Activated naive CD4-positive, alpha-beta T cell treated with anti-CD3 and anti-CD28 coated beads, Interleukin-2, amount 50 U/mL, for 24 hours (primary cell): ENCODE measurements around the gene GAK.
"Not testable (repeated sequence)": the region's sequence is repeated elsewhere in the genome, so short reads cannot be mapped to it uniquely, and the experiment has no call there.

Source experiments
- H3K27ac Mint-ChIP-seq: one replicate; pipeline ENCODE4 v1.8.0; 2021; ENCODE audit warnings: mild to moderate bottlenecking, mixed read lengths
- H3K27me3 Mint-ChIP-seq: one replicate; pipeline ENCODE4 v1.8.0; 2021; ENCODE audit warnings: mixed read lengths
- H3K36me3 Mint-ChIP-seq: one replicate; pipeline ENCODE4 v1.8.0; 2021; ENCODE audit warnings: mixed read lengths
- H3K4me1 Mint-ChIP-seq: one replicate; pipeline ENCODE4 v1.8.0; 2021; ENCODE audit warnings: mixed read lengths
- H3K4me3 Mint-ChIP-seq: one replicate; pipeline ENCODE4 v1.8.0; 2021; ENCODE audit warnings: mild to moderate bottlenecking, mixed read lengths
- H3K9me3 Mint-ChIP-seq: one replicate; pipeline ENCODE4 v1.8.0; 2021; ENCODE audit warnings: mixed read lengths

GAK gene

GRCh38 chr4:925171-925570 is 6.9 kb downstream of the GAK start:
- Mint-ChIP-seq H3K9me3 (no peaks in the 10 kb centered on the region), H3K36me3 (peaks cover 4% of the 10 kb centered on the region), H3K27me3 (no peaks in the 10 kb centered on the region), H3K4me3 (no peak overlapping the region), H3K27ac (no peak overlapping the region), H3K4me1 (peaks cover 68% of the 10 kb centered on the region)

GRCh38 chr4:924107-925096 is 7.7 kb downstream of the GAK start:
- Mint-ChIP-seq H3K27me3 (no peaks in the 10 kb centered on the region), H3K4me3 (peak overlapping the region; percentile 19), H3K9me3 (no peaks in the 10 kb centered on the region), H3K4me1 (peaks cover 70% of the 10 kb centered on the region), H3K27ac (peak overlapping the region; percentile 5), H3K36me3 (peaks cover 8% of the 10 kb centered on the region)

DNA sequence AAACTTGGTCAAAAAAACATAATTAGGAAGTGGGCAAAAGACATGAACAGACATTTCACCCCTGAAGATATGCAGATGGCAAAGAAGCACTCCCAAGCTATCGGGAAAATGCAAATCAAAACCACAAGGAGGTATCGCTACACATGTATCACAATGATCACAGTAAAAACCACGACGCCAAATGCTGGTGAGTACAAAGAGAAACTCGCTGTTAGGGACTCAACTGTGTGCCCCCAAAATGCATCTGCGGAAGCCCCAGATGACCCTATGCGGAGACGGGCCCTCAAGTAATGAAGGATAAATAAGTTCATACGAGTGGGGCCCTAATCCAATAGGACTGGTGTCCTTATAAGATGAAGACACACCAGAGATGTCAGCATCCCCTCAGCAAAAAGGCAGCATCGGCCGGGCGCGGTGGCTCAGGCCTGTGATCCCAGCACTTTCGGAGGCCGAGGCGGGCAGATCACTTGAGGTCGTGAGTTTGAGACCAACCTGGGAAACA is 10.2 kb downstream of the GAK start:
- peaks cover 14% of the 10 kb centered on the region for H3K36me3 Mint-ChIP-seq
- H3K27me3 Mint-ChIP-seq: no peaks in the 10 kb centered on the region
- no peak overlapping the region for H3K4me3 Mint-ChIP-seq
- H3K27ac Mint-ChIP-seq: no peak overlapping the region
- H3K9me3 Mint-ChIP-seq: peaks cover 5% of the 10 kb centered on the region
- H3K4me1 Mint-ChIP-seq: peaks cover 79% of the 10 kb centered on the region

DNA sequence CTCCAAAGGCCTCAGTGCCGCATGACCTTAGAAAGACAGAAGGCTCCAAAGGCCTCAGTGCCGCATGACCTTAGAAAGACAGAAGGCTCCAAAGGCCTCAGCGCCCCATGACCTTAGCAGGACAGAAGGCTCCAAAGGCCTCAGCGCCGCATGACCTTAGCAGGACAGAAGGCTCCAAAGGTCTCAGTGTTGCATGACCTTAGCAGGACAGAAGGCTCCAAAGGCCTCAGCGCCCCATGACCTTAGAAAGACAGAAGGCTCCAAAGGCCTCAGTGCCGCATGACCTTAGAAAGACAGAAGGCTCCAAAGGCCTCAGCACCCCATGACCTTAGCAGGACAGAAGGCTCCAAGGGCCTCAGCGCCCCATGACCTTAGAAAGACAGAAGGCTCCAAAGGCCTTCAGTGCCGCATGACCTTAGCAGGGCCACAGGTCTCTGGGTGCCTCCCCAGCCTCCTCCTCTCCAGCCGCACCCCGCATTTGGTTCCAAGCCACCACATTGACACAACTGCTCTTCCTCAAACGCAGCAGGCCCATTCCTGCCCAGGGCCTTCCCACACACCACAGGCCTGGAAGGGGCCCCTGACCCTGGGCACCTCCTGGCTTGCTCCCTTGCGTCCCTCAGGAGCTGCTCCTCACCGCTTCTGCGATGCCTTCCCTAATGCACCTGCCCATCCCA is 13.0 kb downstream of the GAK start:
- H3K27ac Mint-ChIP-seq: peak overlapping the region; percentile 70
- H3K4me3 Mint-ChIP-seq, H3K27me3 Mint-ChIP-seq, H3K9me3 Mint-ChIP-seq: not testable (repeated sequence)
- peaks cover 12% of the 10 kb centered on the region for H3K36me3 Mint-ChIP-seq
- peaks cover 79% of the 10 kb centered on the region for H3K4me1 Mint-ChIP-seq

- not testable (repeated sequence) for H3K9me3 Mint-ChIP-seq, H3K27me3 Mint-ChIP-seq, H3K27ac Mint-ChIP-seq, H3K4me3 Mint-ChIP-seq
- peaks cover 75% of the 10 kb centered on the region for H3K4me1 Mint-ChIP-seq
- peaks cover 12% of the 10 kb centered on the region for H3K36me3 Mint-ChIP-seq
Measured at GRCh38 chr4:918591-918990, 13.5 kb downstream of the GAK start.

GRCh38 chr4:917992-918391 is 14.1 kb downstream of the GAK start:
- Mint-ChIP-seq H3K27me3 (no peaks in the 10 kb centered on the region), H3K9me3 (peaks cover 5% of the 10 kb centered on the region), H3K36me3 (peaks cover 12% of the 10 kb centered on the region), H3K4me3 (no peak overlapping the region), H3K27ac (no peak overlapping the region), H3K4me1 (peaks cover 70% of the 10 kb centered on the region)

GRCh38 chr4:917466-917865 is 14.7 kb downstream of the GAK start:
- no peak overlapping the region for H3K27ac Mint-ChIP-seq

DNA sequence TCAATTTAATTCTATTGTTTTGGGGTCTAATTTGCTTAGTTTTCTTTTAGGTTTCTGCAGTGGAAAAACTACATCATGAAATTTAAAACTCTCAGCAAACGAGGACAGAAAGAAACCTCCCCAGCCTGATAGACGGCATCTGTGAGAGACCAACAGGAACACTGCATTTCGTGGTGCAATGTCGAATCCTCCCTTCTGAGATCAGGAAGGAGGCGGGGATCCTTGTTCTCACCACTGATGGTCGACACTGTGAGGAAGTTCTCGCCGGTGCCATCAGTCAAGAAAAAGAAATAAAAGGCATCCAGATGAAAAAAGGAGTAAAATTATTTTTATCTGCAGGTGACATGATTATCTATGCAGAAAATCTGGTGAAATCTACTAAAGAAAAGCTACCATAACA is 16.5 kb downstream of the GAK start:
- H3K27ac Mint-ChIP-seq: peak overlapping the region; percentile 61
- H3K9me3 Mint-ChIP-seq: peaks cover 5% of the 10 kb centered on the region
- H3K36me3 Mint-ChIP-seq: peaks cover 14% of the 10 kb centered on the region
- H3K4me1 Mint-ChIP-seq: peaks cover 50% of the 10 kb centered on the region
- H3K4me3 Mint-ChIP-seq: peak overlapping the region; percentile 42
- no peaks in the 10 kb centered on the region for H3K27me3 Mint-ChIP-seq

More at GRCh38 chr4:917466-917865, 14.7 kb downstream of the GAK start:
- Mint-ChIP-seq H3K4me1 (peaks cover 65% of the 10 kb centered on the region), H3K4me3 (no peak overlapping the region), H3K36me3 (peaks cover 12% of the 10 kb centered on the region), H3K27me3 (no peaks in the 10 kb centered on the region), H3K9me3 (peaks cover 5% of the 10 kb centered on the region)

DNA sequence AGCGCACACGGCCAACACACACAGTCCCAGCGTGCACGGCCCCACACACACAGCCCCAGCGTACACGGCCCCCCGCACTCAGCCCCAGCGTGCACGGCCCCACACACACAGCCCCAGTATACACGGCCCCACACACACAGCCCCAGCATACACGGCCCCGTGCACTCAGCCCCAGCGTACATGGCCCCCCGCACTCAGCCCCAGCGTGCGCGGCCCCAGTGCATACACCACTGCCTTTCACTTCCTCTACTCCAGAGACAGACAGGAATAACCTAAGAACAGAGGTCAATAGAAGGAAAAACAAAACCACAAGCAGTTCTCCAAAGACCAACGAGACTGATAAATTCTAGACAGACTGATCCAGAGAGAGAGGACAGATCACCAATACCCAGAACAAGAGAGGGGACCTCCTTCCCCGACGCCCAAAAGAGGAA is 17.1 kb downstream of the GAK start:
- Mint-ChIP-seq H3K27me3 (no peaks in the 10 kb centered on the region), H3K4me1 (peaks cover 47% of the 10 kb centered on the region), H3K9me3 (peaks cover 5% of the 10 kb centered on the region), H3K4me3 (peak overlapping the region; percentile 42), H3K27ac (peak overlapping the region; percentile 31), H3K36me3 (peaks cover 12% of the 10 kb centered on the region)

DNA sequence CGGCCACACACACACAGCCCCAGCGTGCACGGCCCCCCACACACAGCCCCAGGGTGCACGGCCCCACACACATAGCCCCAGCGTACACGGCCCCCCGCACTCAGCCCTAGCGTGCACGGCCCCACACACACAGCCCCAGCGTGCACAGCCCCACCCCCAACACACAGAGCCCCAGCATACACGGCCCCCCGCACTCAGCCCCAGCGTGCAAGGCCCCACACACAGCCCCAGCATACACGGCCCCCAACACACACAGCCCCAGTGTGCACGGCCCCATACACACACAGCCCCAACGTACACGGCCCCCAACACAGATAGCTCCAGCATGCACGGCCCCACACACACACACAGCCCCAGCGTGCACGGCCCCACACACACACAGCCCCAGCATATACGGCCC is 17.6 kb downstream of the GAK start:
- H3K27me3 Mint-ChIP-seq: no peaks in the 10 kb centered on the region
- H3K36me3 Mint-ChIP-seq: peaks cover 11% of the 10 kb centered on the region
- peaks cover 5% of the 10 kb centered on the region for H3K9me3 Mint-ChIP-seq
- H3K27ac Mint-ChIP-seq: no peak overlapping the region
- no peak overlapping the region for H3K4me3 Mint-ChIP-seq
- H3K4me1 Mint-ChIP-seq: peaks cover 42% of the 10 kb centered on the region

GRCh38 chr4:913280-913618 is 18.9 kb downstream of the GAK start:
- peaks cover 6% of the 10 kb centered on the region for H3K36me3 Mint-ChIP-seq
- H3K9me3 Mint-ChIP-seq: peaks cover 4% of the 10 kb centered on the region
- H3K27me3 Mint-ChIP-seq: no peaks in the 10 kb centered on the region
- no peak overlapping the region for H3K27ac Mint-ChIP-seq
- no peak overlapping the region for H3K4me3 Mint-ChIP-seq
- peaks cover 36% of the 10 kb centered on the region for H3K4me1 Mint-ChIP-seq

- Mint-ChIP-seq H3K4me1 (peaks cover 30% of the 10 kb centered on the region), H3K27me3 (no peaks in the 10 kb centered on the region), H3K27ac (no peak overlapping the region), H3K36me3 (peaks cover 4% of the 10 kb centered on the region), H3K4me3 (no peak overlapping the region), H3K9me3 (no peaks in the 10 kb centered on the region)
Measured at GRCh38 chr4:912548-913279, 19.4 kb downstream of the GAK start.

- H3K4me1 Mint-ChIP-seq: peaks cover 24% of the 10 kb centered on the region
- H3K9me3 Mint-ChIP-seq: no peaks in the 10 kb centered on the region
- no peak overlapping the region for H3K4me3 Mint-ChIP-seq
- H3K27me3 Mint-ChIP-seq: no peaks in the 10 kb centered on the region
- peaks cover 3% of the 10 kb centered on the region for H3K36me3 Mint-ChIP-seq
- H3K27ac Mint-ChIP-seq: no peak overlapping the region
Measured at GRCh38 chr4:911871-912490, 20.1 kb downstream of the GAK start.

GRCh38 chr4:911221-911751 is 20.8 kb downstream of the GAK start:
- peaks cover 4% of the 10 kb centered on the region for H3K36me3 Mint-ChIP-seq
- H3K9me3 Mint-ChIP-seq: no peaks in the 10 kb centered on the region
- no peaks in the 10 kb centered on the region for H3K27me3 Mint-ChIP-seq
- H3K4me1 Mint-ChIP-seq: peaks cover 17% of the 10 kb centered on the region
- no peak overlapping the region for H3K27ac Mint-ChIP-seq
- H3K4me3 Mint-ChIP-seq: no peak overlapping the region
